ENCODE results near the gene ANKRD39. TPM values are rescaled to one million over a fixed set of nuclear protein-coding genes. Genes with fewer than 3 reads are reported as not detected.

Gene ANKRD39
- total RNA-seq, 1 donor from 2014 or later, result 38.0 TPM

DNA sequence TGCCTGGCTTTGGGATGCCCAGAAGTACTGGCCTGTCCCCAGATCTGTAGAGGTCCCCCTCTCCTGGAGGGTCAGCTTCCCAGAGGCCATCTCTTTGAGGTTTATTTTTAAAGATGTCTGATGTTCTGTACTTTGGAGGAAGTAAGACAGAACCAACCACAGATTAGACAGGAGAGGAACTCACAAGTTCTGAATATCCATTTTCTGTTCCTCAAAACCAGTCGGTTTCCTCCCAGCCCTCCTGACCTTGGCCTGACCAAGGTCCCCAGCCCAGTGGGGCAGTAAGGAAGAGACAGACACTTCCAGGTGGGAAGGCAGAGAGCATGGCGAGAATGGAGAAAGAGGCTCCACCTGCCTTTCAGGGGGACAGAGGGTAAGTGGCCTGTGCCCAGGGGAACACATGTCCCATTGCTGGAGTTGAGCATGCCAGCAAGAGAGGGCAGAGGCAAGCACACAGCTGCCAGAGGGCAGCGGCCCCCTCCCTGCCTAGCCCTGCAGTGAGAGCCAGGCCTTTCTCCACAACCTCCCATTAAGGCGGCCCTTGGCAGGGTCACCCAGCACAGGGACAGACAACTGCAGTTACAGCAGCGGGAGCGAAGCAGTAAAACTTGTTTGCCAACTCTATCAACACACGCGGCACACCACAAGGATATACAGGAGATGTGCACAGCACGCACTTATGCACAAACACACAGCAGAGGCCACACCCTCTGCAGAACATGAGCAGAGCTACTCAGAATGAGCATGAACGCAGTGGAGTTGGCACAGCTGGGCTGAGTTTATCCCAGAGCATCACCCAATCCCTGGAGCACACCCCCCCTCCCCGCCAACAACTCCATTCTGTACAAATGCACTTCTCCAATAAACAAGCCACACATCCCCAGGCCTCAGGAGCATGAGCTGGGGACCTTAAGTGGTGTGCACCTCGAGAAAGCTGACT is 30.5 kb upstream of the ANKRD39 start:
- intact Hi-C loops (cut with micrococcal nuclease), result no loop called here

DNA sequence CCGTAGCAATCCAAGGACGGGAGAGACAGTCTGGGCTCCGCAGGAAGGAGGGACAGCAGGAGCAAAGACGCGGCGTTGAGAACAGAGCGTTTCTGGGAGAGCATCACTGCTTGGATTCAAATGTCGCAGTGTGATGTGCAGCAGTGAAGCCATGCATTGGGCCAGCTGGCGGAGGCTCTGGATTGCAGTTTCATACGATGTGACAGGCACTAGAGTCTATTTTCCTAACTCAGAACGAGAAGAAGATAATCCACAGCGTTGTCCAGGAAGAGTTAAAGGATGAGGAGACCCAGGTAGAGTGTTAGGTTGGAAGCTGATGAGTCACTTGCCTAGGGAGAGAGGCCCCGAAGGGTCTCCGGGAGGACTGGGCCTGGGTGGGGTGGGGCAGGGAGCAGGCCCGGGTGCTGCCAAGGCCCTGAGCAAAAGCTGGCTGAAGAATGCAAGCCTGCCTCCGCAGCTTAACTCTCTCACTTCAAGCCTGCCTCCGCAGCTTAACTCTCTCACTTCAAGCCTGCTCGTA is 29.7 kb upstream of the ANKRD39 start:
- intact Hi-C loops (cut with micrococcal nuclease), result no loop called here

DNA sequence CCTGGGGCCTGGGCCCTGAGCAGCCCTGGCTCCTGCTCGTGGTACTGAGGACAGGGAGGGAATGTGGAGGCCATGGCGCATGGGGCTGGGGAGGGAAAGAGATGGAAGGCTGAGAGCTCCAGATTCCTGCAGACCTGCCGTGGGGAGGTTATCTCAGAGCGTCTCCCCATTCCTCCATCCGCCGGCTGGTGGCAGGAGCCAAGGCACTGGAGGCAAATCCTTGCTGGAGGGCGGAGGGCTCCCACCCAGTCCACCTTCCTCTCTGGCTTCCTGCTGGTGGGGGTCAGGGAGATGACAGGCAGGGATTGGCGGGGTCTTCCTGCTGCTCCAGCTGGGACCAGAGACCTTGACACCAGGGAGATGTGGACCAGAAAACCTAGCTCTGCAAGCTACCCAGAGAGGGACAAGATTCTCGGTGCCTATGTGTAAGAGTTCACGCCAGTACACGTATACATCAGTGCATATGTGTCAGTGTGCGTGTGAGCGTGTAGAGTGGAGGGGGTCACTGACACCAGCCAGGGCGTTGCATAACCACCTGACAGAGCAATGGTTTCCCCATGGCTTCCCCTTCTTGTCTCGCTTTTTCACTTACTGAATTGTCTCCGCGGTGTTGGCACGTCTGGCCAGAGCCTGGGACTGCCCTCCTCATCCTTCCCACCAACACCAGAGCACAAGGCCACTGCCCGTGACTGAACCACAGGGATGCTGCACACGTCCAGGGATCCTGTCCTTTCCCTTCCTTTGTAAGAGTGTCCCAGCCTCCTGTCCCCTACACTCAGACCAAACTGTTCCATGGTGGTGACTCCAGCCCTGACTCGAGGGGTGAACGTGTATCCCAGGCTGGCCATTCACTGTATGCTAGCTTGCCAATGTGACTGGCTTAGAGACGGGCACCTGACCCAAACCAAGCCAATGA is 27.9 kb upstream of the ANKRD39 start:
- intact Hi-C loops (cut with micrococcal nuclease), result no loop called here

DNA sequence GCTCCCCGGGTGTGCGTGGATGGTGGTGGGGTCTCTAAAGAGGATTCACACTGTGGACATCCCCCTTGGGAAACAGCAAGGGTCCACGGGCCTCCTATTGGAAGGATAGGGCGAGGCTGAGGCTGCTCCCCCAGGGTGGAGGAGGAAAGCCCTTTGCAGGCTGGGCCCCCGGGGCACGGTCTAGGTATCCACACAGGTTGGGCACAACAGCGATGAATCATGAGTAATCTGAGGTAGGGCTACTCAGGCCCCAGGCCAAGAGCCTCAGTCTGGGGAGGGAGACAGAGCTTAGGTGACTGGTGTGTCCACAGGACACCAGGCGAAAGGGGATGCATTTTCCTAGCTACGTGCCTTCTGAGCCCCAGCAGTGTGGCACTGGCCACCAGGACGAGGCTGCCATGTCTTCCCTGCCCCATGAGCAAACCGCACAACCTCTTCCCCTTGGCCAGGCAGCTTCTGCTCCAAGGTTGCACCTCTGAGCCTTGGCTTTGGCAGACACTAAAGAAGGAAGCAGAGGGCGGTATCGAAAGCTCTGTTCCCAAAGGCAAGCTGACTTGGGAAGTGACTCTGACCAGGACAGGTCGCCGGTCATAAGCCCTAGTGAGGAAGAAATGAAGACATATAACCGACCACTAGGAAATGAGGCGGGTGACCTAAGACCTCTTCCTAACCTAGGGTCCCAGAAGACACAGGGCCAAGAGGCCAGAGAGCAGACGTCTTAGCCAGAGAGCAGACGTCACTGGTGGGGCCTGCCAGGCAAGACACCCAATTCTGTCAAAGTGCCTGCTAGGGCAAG is 26.7 kb upstream of the ANKRD39 start:
- intact Hi-C loops (cut with micrococcal nuclease), result no loop called here

DNA sequence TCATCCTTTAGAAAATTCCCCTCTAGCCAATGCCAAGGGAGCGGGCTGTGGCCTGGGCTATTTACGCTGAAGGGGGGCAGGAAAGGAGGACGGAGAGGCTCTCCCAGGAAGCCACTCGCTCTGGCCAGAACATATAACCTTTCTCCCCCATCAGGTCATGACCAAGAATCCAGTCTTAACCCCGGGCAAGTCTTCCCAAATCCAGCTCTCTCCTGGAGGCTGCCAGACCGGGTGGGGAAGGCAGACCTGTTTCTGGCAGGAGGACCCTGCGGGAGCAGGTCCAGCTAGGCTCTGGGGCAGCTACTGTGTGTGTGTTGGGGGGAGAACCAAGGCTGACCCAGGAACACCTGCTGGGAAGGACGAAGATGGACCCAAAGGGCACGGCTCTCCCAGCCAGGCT is 25.5 kb upstream of the ANKRD39 start:
- intact Hi-C loops (cut with micrococcal nuclease), result no loop called here

DNA sequence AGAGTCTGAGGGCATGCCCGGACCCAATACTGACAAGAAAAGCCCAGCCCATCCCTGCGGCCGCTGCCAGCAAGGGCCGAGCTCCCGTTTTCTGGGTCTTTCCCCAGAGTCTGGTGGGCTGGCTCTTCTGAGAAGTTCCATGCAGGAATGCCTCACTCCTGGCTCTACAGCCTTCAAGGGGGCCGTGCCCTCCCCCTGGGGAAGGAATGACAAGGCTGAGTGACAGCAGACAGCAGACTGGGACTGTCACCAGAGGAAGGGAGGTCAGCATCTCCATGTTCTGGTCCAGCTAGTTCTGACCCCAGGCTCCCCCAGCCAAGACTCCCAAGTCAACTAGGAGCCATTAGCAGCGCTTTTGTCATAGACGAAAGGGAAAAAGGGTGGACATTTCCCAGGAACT is 25.1 kb upstream of the ANKRD39 start:
- intact Hi-C loops (cut with micrococcal nuclease), result no loop called here

DNA sequence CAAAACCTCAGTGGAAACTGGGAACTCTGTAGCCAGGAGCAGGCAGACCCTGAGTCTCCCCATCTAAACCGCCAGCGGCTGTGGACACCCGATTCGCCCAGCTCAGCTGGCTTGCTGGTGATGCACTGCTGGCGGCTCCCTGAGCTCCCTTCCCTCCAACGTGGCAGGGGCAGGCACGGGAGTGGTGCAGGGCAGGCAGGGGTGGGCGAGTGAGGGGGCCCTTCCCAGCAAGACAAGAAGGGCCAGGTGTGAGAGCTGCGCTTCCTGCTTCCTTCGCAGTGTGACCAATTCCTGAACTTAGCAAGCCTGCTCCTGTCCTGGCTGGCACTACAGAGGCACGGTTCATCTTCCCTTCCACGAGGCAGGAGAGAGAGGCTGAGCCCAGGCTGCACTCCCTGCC is 24.4 kb upstream of the ANKRD39 start:
- intact Hi-C loops (cut with micrococcal nuclease), result no loop called here

DNA sequence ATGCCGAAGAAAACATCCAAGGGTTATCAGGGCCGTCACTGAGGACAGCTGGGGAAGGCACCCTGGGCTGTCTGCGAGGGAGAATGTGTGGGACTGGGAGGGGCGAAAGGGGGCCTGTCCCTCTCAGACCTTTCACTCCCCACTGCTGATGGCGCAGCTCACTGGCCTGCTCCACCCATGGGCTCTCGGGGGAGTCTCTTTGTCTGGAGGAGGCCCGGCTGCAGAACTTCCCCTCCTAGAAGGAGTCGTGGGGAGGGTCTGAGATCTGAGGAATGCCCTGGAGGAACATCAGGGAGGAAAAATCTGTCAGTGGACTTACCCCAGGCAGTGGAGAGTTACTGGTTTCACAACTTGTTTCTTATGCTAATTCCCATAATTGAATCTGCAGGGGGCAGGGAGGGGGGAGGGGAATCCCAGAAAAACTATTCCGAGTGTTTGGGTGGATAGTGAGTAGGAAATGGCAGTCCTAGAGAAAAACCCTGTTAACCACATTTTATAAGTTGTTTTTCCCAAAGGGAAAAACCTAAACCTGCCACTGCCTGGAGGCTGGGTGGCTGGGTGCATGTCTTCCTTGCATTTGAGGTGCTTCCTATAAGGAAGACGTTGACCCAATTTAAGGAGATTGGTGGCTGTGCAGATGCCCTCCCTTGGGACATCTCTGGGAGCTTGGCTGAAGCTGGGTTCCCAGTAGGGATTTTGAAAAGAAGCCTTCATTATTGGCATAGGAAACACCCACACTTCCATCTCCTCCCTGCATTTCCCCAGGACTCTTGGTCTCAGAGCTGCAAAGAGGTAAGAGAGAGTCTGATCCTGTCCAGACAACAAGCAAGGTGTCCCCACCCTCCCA is 23.8 kb upstream of the ANKRD39 start:
- intact Hi-C loops (cut with micrococcal nuclease), result no loop called here

DNA sequence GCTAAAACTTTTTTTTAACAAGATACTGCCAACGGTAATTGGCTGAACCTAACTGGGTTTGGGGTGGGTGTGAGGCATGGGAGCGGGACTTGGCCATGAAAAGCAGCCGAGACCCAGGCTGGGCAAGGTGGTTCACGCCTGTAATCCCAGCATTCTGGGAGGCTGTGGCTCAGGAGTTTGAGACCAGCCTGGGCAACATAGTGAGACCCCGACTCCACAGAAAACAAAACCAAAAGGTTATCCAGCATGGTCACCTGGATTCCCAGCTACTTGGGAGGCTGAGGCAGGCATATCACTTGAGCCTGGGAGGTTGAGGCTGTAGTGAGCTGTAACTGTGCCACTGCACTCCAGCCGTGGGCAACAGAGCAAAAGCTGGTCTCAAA is 23.1 kb upstream of the ANKRD39 start:
- intact Hi-C loops (cut with micrococcal nuclease), result no loop called here

DNA sequence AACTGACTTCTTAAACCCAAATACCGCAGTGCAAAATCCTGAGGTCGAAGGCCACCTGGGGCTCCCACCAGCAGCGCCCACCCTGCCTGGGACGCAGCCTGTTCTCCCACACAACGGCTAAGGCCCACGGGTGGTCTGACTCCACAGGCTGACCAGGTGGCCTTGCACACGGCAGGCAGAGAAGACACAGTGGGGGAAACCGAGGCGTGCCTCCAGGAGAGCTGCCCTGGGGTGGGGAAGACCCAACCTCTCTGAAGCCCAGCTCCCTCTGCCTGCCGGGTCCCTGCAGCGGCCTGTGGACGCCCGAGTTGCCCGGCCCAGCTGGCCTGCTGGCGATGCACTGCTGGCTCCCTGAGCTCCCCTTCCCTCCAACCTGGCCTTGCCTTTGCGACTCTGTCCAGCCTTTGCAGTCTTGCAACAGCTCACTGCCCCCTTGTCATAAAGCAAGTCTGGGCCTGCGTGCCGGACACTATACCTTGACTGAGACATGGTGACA is 21.8 kb upstream of the ANKRD39 start:
- intact Hi-C loops (cut with micrococcal nuclease), result no loop called here

DNA sequence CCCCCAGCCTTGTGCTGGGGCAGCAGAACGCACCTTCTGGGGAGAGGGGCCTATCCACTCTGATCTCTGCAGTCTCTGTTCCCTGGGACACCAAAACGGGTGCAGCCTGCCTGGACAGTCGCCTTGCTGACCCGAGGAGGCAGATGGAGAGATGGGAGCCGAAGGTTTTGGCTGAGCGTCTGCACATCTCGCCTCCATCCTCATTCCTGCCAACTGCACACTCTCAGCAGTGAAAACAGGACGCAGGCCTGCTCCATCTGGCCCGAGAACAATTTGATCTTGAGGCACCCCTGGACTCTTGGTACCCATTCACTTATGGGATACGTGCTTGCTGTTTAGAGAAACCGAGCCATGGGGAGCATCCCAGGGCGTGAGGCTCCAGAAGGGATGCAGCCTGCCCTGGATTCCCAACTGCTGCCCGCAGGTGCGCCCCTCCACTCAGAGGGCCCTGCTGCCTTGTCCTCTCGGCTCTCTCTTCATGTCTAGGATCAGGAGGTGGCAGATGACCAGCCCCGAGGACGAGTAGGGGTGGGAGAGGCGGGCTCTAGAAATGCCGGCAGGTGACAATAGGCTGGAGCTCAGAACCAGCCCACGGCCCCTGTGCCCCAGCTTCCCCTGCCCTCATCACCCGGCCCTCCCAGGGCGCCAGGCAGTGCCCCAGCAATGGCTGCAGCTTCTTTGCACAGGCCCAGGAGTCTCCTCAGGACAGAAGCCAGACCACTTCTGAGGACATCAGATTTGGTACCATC is 21.2 kb upstream of the ANKRD39 start:
- intact Hi-C loops (cut with micrococcal nuclease), result no loop called here

DNA sequence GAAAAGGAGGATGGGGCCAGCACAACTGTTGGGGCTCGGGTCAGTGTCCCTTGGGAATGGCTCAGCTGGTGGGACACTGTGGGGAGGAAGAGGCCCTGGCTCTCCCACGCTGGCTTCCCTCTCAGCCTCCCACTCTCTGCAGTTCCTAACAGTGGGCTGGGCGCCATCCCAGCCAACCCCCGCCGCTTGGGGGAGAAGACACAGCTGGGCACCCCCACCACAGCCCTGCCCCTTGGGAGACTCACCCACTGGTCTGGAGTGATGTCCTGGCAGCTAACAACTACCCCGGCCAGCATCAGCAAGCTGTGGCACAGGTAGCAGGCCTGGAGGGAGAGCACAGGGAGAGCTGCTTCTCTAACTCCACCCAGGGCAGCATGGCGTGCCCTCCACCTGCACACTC is 20.4 kb upstream of the ANKRD39 start:
- intact Hi-C loops (cut with micrococcal nuclease), result no loop called here

DNA sequence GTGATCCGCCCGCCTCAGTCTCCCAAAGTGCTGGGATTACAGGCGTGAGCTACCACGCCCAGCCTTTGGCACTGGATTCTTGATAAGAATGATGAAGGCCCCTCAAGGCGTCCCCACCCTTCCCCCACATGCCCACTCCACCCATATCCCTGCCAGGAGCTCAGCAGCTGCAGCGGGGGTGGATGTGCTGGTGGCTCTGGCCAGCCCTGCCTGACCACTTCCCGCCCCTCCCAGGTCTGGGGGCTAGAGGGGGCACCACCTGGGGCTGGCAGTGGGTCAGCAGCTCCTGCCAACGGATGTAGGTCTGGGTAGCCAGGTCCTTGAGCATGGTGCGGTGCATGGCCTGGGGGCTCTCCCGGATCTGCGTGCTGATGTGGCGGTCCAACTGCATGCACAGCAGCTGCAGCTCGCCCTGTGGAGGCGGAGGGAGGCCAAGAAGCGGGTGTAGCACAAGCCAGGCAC is 19.8 kb upstream of the ANKRD39 start:
- intact Hi-C loops (cut with micrococcal nuclease), result no loop called here

DNA sequence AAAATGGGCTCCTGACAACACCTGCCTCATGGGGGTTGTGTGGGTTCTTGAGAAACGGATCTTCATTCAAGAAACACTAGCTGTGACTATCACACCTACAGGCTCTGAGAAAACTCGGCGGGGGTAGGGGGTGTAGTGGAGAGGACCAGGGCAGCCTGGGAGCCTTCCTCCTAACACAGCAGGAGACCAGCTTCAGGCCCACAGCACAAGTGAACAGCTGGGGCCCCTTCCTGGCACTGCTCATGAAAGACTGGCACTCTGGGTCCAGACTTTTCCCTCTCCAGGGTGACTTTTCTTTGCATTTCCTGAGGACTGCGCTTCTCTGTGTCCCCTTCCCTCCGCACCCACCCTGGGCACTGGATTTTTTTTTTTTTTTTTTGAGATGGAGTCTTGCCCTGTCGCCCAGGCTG is 19.2 kb upstream of the ANKRD39 start:
- intact Hi-C loops (cut with micrococcal nuclease), result no loop called here

DNA sequence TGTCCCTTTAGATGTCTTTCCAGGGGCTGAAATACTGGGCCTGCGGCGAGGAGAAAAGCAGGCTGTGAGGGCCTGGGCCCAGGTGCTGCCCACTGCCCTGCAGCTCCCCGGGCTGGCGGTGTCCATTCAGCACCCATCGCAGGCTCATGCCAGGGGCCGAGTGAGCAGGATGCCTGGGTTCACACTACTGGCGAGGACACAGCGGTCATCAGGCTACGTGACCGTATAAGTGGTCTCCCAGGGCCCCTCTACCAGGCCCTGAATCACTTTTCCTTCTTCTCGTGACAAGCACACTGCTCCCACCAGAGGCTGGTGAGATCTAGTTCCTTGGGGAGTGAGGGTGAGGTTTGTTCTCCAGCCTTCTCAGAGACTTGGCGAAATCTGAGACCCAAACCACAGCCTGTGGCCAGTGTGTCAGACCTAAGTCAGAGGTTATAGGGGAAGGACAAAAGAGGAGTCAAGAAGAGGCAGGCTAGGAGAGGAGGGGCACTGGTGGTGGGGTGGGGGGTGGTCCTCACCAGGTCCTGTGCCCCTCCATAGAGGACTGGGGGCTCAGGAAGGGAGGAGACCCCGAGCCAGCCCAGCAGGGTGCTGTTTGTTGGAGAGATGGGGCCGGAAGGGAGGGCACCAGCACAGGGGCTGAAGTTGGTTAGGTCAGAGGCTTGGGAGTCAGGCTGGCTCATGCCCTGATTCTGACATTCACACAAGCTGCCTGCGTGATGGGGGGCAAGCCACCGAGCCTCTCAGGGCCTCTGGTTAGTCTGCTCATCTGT is 18.6 kb upstream of the ANKRD39 start:
- intact Hi-C loops (cut with micrococcal nuclease), result no loop called here

DNA sequence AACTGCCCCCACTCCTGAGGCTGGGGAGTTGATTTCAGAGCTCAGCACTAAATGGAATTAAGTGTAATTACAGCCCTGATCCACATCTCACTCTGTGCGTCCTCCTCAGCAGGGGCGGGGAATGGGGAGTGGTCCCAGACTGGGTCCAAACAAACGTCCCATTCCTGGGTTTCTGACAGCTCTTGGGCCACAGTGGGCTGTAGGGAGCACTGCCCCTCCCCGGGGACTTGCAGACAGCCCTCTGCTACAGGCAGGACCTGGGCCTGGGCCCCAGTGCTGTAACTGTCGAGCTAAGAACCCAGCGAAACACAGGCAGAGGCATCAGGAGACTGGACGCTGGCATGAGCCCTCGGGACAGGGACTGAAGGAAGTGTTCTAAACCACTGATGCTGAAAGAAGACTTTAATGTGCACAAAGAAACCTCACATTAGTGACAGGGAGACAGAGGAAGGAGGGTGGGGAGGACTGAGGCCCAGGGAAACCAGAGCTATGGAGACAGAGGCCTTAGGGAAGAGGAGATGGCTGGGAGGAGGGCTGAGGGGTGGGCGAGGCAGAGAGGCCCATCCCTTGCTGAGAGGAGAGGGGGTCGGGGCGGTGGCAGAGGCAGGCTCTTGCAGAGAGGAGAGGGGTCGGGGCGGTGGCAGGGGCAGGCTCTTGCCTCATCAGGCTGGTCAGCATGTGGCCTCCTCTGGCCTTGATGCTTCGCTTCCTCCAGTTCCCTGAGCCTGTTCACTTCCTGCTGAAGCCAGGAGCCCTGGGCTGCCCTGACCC is 17.9 kb upstream of the ANKRD39 start:
- intact Hi-C loops (cut with micrococcal nuclease), result no loop called here

DNA sequence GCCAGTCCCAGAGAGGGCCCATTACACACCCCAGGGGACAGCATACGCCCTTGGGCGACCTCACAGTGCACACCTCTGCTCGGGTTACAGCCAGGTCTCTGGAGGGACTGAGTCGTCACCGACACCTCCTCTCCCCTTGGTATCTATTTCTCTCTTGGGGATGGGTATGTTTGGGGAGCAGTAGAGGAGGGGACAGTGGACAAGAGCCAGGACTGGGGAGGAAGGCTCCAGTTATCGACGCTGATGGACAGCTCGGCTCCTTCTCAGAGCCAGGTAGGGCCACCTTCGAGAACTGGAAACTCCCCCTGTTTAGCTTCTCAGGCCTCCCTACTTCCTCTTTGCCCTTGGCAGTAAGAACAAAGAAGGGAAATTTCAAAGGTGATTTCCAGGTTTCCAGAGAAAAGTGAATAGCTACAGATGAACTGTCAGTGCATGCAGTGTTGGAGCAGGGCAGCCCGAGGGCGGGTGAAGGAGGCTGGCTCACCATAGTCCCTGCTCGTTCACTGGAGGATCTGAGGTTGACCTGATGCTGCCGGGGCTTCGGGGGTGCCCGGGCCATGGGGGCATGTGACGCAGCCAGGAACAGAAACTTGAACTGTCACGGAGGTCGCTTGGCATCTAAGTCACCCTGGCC is 16.5 kb upstream of the ANKRD39 start:
- intact Hi-C loops (cut with micrococcal nuclease), result loop anchor here (5.0 kb wide), 1 partner anchor 38 kb away; no protein-coding TSS in a partner anchor
